ENCODE measurements around the gene IL1RAPL1.

Gene IL1RAPL1

GRCh38 chrX:29834311-29834710 is 1247.1 kb downstream of the IL1RAPL1 start:
- no peak for DNase-seq

- no peak for DNase-seq
Observed at GRCh38 chrX:29834764-29835163, 1247.5 kb downstream of the IL1RAPL1 start.

DNA sequence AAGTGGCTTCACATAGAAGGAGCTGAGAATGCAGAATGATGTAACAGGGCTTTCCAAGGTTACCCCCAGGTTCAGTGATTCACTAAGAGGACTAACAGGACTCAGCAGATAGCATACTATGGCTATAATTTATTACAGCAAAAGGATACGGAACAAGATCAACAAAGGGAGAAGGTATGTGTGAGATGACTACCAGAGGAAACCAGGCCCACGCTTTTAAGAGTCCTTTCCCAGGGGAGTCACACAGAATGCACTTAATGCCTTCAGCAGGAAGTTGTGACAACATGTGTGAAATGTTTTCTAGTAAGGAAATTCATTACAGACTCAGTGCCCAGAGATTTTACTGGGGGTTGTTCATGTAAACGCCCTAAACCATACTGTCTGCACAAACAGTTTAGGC is 1254.5 kb downstream of the IL1RAPL1 start:
- DNase-seq: no peak

DNA sequence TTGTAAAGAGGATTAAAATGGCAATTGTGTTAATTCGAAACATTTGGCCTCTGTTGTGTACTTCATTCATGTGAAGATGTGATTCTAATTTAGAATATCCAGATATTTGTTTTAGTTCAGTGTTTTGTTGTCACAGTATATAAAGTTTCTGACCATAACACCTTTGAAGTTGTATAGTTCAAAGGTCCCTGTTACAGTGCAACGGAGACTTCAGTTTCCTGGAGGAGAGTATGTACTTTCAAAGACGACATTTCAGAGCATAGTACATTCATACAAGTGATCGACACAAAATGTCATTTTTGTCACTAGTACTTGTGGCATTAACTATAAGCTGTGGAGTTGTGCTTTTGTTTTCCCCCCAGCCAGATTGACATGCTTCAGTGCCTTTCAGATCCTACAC is 1255.3 kb downstream of the IL1RAPL1 start:
- no peak for DNase-seq

GRCh38 chrX:29851857-29852605 is 1264.8 kb downstream of the IL1RAPL1 start:
- no peak for DNase-seq

- DNase-seq: no peak
Observed at GRCh38 chrX:29852767-29853166, 1265.5 kb downstream of the IL1RAPL1 start.

DNA sequence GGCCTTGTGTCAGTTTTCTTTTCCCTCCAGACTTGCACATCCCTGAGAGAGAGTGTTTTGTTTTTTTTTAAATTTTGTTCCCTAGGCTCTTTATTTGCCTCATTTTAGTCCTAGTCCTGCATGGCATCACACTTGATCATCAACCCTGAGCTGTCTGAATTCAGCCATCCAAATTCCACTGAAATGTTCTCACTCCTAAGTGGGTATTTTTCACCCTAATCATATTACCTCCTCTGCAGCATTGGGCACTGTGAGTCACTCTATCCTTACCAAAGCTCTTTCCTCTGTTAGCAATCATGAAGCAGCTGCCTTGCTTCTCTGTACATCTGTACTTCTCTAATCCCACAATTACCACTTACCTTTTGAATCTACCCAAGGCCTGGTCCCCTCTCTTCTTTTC is 1271.5 kb downstream of the IL1RAPL1 start:
- no peak for DNase-seq

DNA sequence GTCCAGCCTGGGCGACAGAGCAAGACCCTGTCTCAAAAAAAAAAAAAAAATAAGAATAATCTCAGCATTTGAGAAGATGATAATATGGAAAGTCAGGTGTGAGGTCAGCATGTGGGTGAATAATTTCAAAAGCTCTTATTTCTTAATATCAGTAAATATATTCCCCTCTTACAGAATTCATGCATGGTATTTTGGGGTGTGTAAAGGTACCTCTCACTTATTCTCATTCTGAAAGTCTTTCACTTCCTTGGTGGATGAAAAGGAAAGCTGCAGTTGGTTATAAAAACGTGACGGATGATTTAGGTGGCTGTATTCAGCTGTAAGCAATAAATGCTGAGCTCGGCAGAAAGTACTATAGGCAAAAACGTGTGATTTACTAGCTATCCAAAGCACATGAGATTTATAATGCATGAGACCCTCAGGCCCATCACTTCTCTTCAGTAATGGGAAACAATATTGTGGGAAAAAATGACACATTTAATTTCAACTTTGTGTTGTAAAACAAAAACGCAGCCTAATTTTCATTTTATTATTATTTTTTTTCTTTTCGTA is 1275.0 kb downstream of the IL1RAPL1 start:
- DNase-seq: no peak

DNA sequence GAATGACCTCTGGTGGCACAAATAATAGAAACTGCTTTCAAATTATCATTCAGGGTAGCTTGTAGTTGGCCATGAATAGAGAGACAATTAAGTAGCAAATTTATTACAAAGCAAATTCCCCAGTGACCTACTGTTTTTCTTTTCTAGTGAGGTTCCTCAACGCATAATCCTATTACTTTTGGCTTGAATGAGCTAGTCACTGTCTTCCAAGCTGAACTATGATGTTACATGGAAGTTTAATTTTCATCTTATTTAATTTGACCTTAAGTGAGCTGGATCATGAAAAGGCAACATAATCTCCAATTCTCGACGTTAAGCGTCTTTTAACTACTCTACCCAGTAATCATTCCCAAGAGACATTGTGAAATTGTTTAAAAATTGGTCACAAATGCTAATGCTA is 1280.7 kb downstream of the IL1RAPL1 start:
- no peak for DNase-seq

DNA sequence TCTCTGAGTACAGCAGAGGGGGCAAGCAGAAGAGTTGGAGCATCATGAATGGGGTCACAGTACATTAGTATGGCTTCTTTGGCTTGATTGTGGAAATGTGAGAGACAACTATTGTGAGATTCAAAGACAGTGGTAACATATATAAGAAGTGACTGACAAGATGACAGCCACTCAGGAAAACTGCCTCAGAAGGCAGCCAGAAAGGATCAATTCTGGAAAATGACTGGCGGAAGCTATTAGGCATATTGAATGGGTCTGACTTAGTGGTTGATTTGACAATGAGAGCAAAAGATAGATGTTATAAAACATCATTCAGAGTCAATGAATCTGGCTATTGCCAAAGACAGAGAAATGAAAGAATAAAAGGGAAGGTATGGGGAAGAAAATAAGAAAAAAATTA is 1282.6 kb downstream of the IL1RAPL1 start:
- DNase-seq: no peak

DNA sequence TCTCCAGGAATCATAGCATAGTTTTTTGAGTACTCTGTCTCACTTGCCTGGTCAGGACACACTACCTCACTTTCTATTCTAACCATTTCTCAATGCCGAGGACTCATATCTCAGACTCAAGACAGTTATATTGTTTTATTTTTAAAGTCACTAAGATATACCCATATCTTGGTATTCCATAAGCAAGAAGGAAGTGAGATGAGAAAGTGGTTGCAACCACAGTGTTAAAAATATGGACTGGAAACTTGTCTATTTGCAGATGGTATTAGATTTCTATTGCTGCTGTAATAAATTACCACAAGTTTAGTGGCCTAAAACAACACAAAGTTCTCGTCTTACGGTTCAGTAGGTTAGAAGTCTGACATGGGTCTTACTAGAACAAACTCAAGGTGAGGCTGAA is 1283.4 kb downstream of the IL1RAPL1 start:
- DNase-seq: no peak

DNA sequence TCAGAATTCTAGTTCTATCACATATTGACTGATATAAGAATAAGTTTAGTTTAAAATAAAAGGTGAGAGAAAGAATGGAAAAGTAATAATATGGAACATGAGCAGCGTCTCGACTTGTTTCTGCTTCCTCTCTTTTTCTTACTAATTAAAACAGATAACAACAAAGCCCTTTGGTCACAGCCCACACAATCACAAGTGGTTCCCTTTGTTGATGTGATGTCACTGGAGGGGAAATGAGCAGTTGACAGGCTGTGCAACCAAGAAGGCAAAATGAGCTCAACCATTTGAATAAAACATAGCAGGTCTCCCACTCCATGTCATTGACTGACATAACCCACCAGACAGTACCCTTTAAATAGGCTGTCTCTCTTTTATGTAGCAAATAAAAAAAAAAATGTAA is 1285.6 kb downstream of the IL1RAPL1 start:
- no peak for DNase-seq

DNA sequence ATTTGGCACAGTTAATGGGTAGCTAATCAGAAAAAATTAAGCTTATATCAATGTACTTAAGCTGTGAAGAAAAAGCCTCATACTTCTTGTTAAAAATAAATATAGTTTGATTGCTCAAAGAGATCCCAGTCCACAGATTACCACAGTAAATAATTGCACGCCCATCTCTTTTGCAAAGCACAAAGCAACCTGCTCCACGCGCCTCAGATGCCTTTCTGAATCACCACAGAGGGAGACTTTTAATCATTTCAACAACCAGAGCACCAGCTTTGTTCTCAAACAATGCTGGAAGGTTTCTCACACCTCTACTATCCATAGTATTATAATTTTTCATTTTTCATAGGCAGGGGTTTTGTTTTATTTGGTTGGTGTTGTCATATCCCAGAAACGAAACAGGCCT is 1289.5 kb downstream of the IL1RAPL1 start:
- DNase-seq: no peak

- no peak for DNase-seq
Observed at GRCh38 chrX:29880977-29881376, 1293.7 kb downstream of the IL1RAPL1 start.

DNA sequence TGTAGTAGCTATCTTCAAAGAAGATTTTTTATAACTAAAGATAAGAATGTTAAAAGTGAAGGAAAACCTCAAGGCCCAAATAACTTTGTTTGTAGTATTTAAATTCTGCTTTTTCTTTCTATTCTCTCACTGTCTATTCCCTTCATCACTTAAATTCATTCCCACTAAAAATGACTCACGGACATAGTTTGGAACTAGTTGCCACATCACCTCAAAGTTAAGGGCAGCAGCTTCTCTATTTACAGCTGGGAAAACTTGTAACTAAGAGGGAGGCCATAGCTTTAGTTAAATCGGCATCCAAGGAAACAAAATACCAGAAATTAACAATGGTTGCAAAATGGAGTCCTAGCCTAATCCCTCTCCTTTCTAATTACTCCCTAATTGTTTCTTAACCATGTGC is 1302.8 kb downstream of the IL1RAPL1 start:
- no peak for DNase-seq

GRCh38 chrX:29890646-29891200 is 1303.5 kb downstream of the IL1RAPL1 start:
- DNase-seq: no peak

- no peak for DNase-seq
Observed at GRCh38 chrX:29902004-29902403, 1314.8 kb downstream of the IL1RAPL1 start.

DNA sequence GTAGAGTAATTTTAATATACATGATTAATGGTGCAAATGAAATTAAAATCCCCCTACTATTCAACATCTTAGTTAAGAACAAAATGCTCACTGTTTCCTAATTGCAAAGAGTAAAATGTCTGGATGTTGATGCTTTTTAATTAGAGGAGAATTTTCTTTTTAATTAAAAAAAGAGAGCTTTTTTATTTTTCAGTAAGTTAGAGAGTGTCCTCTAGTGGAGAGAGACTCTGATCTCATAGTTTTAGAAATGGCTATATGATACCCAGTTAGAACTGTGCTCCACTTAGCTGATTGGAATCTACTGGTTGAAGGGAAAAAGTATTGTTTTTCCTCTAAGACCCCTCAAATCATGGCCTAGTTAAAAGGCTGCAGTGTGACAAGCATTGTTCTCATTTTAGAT is 1316.1 kb downstream of the IL1RAPL1 start:
- no peak for DNase-seq

DNA sequence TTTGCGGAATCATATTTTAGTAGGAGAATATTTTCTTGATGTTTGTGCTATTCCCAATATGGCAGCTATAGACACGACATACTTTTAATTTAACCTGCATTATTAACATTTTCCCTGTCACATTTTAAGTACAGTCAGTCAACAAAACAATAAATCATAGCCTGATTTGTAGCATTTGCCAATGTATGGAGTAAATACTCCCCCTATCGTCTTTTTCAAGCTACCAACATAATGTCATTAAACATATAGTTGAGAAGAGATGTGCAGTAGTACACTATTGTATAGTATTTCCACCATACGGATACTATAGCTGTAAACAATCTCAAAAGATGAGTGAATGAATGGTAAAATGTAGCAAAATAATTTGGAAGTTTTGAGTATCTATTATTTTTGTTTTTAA is 1324.4 kb downstream of the IL1RAPL1 start:
- DNase-seq: no peak

DNA sequence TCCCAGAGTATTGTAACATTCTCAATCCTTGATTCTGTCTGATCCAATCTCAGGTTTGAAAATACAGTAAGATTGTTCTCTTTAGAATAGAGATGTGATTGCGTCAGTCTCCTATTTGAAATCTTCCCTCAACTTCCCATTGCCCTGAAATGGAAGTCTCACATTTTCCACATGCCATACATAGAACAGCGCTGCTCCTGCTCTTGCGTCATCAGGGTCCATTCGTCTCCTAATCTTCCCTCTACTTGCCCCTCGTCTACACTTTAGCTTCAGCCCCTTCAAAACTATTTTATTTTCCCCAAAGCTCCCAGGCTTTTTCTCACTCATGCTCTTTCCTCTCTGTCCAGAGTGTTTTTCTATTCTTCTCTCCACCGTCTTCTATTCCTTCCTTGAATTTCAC is 1326.4 kb downstream of the IL1RAPL1 start:
- no peak for DNase-seq

- DNase-seq: no peak
Observed at GRCh38 chrX:29922607-29923006, 1335.4 kb downstream of the IL1RAPL1 start.

- no peak for DNase-seq
Observed at GRCh38 chrX:29926056-29926455, 1338.8 kb downstream of the IL1RAPL1 start.

GRCh38 chrX:29926659-29927058 is 1339.4 kb downstream of the IL1RAPL1 start:
- no peak for DNase-seq

DNA sequence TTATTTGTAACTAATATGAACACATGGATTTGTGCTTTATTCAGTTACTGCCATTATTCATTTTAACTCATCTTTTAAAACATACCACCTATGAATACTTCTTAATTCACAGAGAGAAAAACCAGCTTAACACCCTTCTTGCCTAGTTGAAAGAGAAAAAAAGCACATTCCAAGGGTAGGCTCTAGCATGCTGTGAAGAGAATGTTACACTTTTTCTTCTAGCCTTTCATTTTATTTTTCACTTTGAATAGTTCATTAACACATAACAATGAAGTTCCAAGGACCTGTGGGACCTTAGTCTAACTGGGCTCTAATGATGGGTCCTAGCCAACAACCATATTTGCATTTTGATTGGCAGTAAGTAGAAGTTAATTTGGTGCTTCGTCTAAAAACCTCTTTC is 1348.2 kb downstream of the IL1RAPL1 start:
- DNase-seq: no peak

DNA sequence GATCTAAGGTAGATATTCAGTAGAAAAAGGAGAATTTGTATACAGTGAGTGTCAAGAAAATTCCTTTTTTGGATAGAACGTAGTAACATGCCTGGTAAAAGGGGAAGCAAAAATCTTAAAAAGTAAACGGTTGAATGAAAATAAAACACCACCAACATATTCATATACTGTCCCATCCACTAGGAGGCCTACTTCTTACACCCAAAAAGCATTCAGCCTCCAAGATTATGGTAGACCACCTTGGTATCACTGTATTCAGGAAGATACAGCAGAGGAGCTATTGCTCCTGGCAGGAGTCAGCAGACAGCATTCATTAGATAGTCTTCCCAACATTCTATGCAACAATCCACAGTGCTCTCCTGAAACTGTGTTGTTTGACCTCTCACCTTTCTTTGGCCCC is 1353.5 kb downstream of the IL1RAPL1 start:
- DNase-seq: no peak
